GM12872 (cell line): ENCODE measurements around the gene PLD2.

Source experiments
- CTCF ChIP-seq: IDR thresholded peaks from 3 replicates; pipeline ENCODE4 v1.5.1; 2011; ENCODE audit warnings: low read depth, mild to moderate bottlenecking, low read length, moderate library complexity; ENCODE audit not compliant: insufficient read depth

Gene PLD2

GRCh38 chr17:4845118-4845517 lies 38.2 kb downstream of the PLD2 start:
- no peak for TF ChIP-seq CTCF

- TF ChIP-seq CTCF: no peak
Measured at GRCh38 chr17:4846635-4847390, 39.9 kb downstream of the PLD2 start.

- no peak for TF ChIP-seq CTCF
Measured at GRCh38 chr17:4849011-4849536, 42.1 kb downstream of the PLD2 start.

GRCh38 chr17:4850246-4850645 lies 43.3 kb downstream of the PLD2 start:
- TF ChIP-seq CTCF: no peak

GRCh38 chr17:4851084-4851483 lies 44.1 kb downstream of the PLD2 start:
- no peak for TF ChIP-seq CTCF

- no peak for TF ChIP-seq CTCF
Measured at GRCh38 chr17:4852567-4853207, 45.7 kb downstream of the PLD2 start.

GRCh38 chr17:4853208-4853671 lies 46.3 kb downstream of the PLD2 start:
- TF ChIP-seq CTCF: no peak
